GM19455 (cell line): ENCODE data around the gene THSD4.

Source experiments
- ATAC-seq: cut with Tn5 transposase; IDR thresholded peaks from one replicate; pipeline ENCODE4 v1.9.1; 2021; ENCODE audit not compliant: unreplicated experiment

Gene THSD4

GRCh38 chr15:71635735-71636134 is 520.5 kb downstream of the THSD4 start:
- no peak for ATAC-seq

DNA sequence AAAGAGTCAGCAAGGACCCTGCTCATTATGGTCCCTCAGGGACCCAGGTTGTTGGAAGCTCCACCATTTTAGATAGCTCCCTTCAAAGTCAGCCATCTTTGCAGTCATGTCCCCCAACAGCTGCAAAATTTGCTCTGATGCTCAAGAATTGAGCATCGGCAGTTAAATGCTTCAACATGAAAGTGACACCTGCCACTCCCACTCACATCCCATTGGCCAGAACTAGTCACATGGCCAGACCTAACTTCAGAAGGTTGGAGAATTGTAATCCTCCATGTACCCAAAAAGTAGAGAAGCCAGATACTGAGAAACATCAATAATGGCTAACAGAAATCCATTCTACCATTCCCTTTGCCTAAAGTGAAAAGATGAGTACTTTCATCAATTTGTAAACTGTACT is 523.6 kb downstream of the THSD4 start:
- no peak for ATAC-seq

DNA sequence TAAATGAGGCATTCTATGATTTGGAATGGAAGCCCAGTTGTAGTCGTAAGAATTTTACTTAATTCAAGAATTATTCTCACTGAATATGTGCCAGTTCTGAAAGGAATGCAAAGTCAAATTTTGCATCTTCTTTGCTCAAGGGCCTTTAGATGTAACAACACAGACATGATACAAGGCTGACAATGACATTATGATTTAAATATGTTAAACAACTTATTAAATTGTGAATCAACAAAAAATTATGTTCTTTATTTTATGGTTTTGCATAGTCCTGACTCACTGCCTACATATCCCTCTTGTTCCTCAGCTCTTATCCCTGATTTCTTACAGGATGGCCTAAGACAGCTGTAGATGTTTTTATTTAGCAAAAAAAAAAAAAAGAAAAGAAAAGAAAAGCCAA is 524.2 kb downstream of the THSD4 start:
- no peak for ATAC-seq

DNA sequence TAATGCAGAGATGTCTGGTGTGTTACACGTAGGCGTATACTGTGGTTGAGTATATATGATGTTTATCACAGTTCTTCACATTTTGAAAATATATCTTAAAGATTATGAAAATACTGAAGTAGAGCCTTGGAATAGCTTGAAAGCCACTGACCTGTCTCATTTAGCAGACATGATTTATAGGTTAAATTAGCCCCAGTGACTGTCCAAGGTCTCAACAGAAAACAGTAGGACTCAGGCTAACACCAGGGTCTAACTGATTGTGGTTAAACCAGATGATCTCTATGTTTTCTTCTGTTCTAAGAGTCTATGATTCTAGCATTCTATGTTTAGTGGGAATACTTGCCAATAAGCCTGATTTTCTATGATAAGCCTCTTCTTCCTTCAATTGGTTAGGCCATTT is 528.6 kb downstream of the THSD4 start:
- ATAC-seq, result no peak

DNA sequence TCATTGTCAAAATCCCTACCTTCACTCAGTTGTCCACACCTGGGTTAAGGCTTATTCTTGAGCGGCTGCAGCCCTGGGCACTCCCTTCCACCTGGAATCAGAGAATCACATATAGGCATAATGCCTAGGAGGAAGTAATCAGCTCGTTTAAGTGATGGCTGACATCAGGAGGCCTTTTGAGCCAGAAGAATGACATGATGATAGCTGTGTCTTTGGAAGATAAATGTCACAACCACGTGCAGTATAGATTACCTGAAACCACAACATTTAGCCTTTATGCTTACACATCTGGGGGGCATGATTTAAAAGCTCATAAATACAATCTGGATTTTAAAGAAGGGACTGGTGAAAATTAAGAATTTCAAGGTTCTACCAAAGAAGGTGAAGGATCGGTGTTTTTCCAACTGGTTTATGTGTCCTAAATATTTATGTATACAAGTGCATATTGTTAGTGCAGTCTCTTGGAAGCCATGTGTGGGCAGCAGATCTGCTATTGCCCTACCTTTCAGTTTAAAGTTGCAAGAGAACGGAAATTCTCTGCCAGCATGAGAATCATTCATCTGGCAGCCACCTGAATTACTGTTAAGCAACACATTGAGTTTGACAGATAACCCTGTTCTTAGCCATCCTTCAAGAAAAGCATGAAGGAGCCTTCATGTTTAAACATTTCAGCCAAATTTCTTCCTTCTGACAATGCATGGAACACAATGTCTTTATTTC is 531.7 kb downstream of the THSD4 start:
- no peak for ATAC-seq

GRCh38 chr15:71647487-71647808 is 532.2 kb downstream of the THSD4 start:
- ATAC-seq, result no peak

- ATAC-seq, result no peak
These were observed 532.8 kb downstream of the THSD4 start for GRCh38 chr15:71648095-71648494.

- no peak for ATAC-seq
These were observed 534.6 kb downstream of the THSD4 start for GRCh38 chr15:71649894-71650293.

GRCh38 chr15:71650603-71651002 is 535.3 kb downstream of the THSD4 start:
- no peak for ATAC-seq

- no peak for ATAC-seq
These were observed 536.5 kb downstream of the THSD4 start for GRCh38 chr15:71651750-71652186.

DNA sequence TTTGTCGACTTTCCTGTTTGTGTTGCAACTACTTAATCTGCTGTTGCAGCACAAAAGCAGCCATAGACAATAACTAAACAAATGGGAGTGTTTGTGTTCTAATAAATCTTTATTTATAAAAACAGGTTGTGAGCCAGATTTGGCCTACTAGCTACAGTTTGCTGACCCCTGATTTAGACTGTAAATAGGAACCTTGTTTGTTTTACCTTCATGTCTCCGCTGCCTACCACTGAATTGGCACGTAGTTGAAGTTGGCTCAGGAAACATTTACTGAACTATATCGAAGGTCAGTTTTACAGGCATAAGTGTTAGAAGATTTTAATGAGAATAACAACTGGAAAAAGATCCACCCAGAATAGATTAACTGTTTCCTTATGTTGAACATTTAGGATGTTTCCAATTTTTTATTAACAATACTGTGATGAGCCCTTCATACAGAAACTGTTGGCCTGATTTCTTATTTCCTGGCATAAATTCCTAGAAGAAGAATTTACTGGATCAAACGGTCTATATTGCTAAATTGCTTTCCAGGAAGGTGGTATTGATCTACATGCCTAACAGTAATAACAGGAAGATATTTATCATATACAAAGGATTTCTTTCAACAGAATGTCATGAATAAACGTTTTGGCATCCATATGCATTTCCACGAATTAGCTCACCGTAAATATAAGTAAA is 538.9 kb downstream of the THSD4 start:
- ATAC-seq, result no peak

DNA sequence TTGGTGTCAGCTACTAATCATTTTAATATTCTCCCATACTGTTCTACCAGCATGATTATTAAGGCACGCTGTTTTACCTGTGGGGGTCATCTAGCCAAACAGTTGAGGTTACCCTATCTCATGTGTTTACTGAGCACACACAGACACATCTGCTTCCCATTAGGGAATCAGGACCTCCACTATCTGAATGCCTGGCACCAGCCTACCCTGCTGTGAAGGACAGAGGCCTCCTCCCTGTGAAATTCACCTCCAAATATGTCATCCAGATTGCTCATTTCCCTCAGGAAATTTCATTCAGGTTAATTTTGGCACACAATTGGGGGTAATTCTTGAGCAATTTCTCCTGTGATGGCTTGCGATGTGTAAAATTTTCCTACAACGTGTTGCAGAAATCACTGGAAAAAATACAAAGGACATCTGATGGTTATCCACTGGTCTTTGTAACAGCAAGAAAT is 539.5 kb downstream of the THSD4 start:
- ATAC-seq, result no peak

DNA sequence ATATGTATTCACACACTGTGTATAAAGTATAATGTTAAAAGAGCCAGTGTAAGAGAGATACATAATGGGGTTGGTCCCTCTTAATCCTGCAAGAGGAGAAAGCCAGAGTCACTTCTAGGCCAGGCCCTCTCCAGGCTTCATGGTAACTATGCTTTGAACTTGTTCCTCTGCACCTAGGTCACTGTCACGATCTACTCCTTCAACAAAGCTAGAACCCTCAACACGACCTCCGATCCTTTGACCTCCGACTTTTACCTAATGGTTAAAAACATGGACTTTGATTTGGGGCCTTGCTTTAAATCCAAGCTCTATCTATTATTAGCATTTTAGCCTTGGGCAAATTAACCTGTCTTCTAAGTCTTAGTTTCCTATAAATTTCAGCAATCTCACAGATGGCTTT is 541.2 kb downstream of the THSD4 start:
- ATAC-seq, result no peak

GRCh38 chr15:71657141-71657540 is 541.9 kb downstream of the THSD4 start:
- ATAC-seq, result no peak

DNA sequence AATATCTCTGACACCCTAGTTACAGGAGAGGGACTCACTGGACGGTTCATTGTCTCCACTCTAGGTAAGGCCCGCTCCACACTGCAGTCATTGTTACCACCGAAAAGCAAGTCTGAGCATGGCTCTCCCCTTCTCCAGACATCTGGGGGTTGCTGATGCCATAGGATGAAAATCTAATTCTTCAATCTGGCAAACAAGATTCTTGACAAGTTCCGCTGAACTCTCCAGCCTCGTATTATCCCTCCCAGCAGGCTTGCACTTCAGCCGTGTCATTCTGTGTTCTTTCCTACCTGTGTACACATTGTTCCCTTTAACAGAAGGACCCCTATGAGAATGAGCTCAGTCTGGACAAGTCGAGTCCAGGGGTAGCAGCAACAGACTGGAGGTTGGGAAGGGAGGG is 542.8 kb downstream of the THSD4 start:
- no peak for ATAC-seq

DNA sequence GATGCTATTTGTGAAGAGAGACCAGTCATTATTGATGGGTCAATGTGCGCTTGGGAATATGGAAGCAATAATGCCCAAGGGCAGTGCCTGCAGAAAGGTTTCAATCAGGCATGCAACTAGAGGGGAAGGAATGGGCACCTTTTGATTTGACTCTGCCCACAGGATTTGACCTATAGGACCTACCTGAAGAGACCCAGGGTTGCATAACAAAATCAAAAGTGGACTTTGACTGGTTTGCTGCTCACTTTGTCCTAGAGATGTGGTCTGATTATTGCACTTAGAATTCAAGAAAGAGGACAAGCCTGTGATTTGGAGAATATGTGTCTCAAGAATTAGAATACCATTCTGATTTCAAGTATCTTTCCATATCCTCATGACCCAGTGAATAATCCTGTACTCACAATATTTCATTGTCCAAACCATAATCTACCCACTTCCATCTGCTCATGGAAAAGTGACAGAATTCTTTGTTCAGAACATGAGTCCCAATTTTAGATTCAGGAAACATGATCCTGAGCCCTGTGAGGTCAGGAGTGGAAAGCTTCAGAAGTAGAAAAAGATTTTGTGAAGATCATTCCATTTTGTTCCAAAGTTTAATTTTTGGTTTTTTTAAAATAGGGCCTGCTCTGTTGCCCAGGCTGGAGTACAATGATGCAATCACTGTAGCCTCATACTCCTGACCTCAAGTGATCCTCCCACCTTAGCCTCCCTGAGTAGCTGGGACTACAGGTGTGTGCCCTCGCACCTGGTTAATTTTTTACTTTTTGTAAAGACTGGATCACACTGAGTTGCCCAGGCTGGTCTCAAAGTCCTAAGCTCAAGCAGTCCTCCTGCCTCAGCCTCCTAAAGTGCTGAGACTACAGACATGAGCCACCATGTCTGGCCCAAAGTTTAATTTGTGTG is 543.8 kb downstream of the THSD4 start:
- ATAC-seq, result no peak

DNA sequence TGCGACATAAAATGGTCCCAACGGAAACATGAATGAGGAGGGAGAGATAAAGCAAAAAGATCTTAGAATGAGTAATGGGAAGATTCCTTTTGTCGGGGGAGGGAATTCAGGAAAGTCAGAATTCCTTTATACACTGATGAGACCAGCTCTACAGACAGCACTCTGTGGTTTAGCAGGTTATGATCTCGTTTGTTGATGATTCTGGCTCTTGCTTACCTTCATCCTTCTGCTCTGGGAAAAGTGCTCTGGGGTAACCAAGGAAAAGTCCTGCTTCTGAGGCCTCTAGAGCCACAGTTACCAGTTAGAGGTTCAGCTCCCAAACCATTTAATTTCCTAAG is 544.4 kb downstream of the THSD4 start:
- no peak for ATAC-seq

GRCh38 chr15:71660501-71660900 is 545.2 kb downstream of the THSD4 start:
- ATAC-seq, result no peak

DNA sequence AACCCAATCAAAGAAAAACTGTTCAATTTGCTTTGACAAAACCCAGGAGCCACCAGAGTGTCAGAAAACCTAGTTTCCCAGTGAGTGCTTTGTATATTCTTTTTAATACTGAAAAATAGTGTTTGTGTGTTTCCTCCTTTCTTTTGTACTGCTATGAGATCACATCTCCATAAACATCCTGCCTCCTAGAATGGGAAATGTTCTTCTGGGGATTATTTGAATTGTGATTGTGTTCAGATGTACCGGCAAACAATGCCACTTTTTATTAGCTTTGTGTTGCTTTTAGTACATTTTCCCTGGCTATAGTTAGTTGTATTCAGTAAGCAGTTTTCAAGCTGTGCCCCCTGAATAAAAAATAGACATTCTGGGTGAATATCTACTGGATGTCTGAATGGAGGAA is 547.0 kb downstream of the THSD4 start:
- no peak for ATAC-seq

- no peak for ATAC-seq
These were observed 549.4 kb downstream of the THSD4 start for GRCh38 chr15:71664622-71665021.

DNA sequence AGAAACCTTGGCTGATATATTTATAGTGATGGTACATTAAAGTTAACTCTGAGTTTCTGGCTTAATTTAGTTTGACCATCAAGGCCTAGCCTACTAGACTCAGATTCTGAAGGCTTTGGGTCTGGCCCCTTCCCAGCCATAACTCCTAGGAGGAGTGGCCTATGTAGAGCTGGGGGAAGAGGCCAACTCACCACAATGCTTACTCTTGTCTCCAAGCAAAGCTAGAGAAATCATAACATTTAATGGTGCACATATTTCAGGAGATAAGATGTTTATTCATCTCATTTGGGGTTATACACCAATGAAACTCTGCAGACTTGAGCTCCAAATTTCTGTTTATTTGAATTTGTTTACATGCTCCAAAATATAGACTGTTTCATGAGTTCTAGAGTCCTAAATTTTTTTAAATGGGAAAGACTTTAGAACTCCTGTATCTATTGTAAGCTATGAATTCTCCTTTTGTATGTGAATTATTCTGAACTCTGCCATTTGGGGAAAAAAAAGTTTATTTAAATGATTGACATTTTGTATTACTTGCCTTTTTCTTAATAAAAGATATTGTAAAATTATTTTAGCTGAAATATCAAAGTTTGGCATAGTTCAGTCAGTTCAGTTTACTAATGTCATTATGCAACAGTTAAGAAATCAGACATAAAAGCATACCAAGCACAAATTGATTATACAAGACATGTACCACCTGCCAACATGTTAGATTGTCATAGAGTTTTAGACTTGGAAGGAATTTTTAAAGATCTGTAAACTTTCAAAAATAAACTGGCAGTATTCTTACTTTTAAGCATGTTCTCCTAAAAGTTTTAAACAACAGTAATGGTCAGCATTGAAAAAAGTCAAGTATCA is 551.7 kb downstream of the THSD4 start:
- ATAC-seq, result no peak
